LNCaP clone FGC (cell line): ENCODE data around the gene SMAD2.

Experiments
- DNase-seq: peaks from one replicate; pipeline ENCODE4 v3.0.0-alpha.2; 2011; ENCODE audit warnings: low read depth
- H3K4me3 ChIP-seq: 2 replicates; pipeline ENCODE4 v1.5.1; 2011; ENCODE audit warnings: mild to moderate bottlenecking, low read depth, low read length, control low read depth
- TF ChIP-seq, protein P1 (sequence below): IDR thresholded peaks from 2 replicates; pipeline ENCODE4 v1.5.1; 2012; ENCODE audit warnings: mild to moderate bottlenecking; ENCODE audit not compliant: control insufficient read depth, insufficient read depth; ENCODE audit errors: extremely low read depth

Gene SMAD2

DNA sequence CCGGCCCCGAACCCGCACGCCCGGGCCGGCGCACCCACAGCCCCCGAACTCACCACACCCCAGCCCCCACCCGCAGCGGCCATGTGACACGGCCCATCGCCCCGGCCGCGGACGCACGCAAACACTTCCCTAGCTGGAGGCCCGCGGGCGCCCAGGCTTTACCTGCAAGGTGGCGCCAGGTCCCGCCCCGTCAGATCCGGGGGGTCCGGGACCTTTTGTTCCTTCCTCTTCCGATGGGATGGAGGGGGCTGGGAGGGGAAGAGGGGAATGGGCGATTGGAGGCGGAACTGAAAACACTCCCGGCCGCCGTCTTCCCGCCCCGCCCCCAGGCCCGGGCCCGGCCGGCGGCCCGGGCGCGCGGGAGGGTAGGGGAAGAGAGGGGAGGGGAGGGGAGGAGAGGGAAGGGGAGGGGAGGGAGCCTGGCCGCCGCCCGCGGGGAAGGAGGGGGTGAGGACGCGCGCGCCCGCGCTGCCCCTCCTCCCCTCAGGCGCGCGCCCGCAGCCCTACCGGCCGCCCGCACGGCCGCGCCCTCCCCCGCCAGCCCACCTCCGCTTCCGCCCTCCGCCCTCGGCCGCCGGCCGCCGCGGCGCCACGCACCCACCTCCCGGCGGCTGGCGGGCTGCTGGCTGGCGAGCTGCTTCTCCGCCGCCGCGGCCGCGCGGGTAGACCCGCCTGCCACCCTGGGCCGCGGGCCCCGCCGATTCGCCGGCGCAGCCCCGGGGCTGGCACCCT lies at the start of gene SMAD2:
Gene SMAD2, minus strand, starts transcription at position 461 of the 732 bp plus-strand sequence. CDS start 33,903 bp downstream, outside the sequence.
- TF ChIP-seq, protein P1, sequence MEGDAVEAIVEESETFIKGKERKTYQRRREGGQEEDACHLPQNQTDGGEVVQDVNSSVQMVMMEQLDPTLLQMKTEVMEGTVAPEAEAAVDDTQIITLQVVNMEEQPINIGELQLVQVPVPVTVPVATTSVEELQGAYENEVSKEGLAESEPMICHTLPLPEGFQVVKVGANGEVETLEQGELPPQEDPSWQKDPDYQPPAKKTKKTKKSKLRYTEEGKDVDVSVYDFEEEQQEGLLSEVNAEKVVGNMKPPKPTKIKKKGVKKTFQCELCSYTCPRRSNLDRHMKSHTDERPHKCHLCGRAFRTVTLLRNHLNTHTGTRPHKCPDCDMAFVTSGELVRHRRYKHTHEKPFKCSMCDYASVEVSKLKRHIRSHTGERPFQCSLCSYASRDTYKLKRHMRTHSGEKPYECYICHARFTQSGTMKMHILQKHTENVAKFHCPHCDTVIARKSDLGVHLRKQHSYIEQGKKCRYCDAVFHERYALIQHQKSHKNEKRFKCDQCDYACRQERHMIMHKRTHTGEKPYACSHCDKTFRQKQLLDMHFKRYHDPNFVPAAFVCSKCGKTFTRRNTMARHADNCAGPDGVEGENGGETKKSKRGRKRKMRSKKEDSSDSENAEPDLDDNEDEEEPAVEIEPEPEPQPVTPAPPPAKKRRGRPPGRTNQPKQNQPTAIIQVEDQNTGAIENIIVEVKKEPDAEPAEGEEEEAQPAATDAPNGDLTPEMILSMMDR = no peak
- DNase-seq = peak; percentile 37
- peak within 1 kb of the TSS; percentile 81 for H3K4me3 ChIP-seq

DNA sequence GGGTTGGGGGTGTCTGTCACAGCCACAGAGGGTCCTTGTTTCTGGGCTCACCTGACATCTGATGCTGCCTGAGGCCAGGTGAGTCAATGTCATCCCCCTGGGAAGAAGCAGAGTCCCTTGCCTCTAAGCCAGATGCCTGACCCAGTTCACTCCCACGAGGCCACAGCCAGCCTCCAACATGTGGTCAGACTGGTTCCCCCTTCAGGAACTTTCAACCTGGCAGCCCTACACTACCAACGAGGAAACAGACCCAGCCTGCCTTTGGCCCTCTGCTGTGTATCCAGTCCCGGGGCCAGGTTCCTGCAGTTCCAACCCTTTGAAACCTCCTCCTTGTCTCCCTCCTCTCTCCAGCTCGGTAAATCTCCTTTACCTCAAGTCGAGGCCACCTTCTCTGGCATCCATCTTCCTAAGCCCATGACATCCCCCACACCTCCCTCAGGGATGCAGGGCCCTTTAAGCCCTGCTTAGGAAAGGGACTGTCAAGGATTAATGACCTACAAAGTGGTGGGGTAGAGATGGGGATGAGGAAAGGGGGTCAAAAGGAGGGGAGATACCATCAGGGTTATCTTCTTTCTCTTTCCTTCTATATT lies 49.2 kb upstream of the SMAD2 start:
- DNase-seq = peak; percentile 42
- TF ChIP-seq, protein P1 = no peak
- no peak overlapping the region for H3K4me3 ChIP-seq

GRCh38 chr18:47978603-47979002 lies 48.1 kb upstream of the SMAD2 start:
- TF ChIP-seq, protein P1 = no peak
- DNase-seq = no peak

DNA sequence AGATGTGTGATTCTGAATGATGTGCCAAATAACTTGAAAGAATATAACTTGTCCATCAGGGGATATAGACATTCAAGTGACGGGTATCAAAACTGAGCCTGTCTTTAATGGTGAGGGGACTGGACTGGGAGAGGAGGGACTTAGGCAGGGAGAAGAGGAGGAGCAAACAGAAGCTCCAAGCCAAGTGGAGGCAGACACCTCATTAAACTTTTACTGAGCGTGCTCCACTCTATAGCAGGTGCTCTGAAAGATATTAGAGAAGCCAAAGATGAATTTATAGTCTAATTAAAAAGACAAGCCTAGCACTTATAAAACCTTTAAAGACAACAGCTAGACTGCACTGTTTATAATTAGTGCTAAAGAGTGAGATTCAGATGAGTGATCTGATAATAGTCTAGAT lies 47.7 kb upstream of the SMAD2 start:
- no peak overlapping the region for H3K4me3 ChIP-seq
- peak; percentile 65 for DNase-seq
- TF ChIP-seq, protein P1 = no peak

More at GRCh38 chr18:47978603-47979002, 48.1 kb upstream of the SMAD2 start:
- H3K4me3 ChIP-seq = no peak overlapping the region

DNA sequence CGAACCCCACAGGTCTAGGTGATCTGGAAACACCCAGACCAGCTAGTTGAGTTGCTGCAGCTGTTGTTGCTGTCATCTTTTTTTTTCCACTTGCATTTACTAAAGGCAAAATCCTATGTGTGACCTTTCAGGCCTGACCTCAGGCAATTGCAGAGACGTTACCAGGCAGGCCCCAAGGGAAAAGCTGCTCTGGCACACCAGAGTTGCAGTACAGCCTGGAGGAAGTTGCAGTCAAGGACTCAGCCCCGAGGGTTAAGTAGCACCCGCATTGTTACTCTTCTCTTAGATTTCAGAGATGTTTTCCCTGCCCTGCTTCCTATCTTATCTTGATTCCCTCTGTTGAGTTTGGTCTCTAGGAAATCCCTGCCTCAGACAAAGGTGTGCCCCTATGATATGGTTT lies 45.2 kb upstream of the SMAD2 start:
- TF ChIP-seq, protein P1 = no peak

DNA sequence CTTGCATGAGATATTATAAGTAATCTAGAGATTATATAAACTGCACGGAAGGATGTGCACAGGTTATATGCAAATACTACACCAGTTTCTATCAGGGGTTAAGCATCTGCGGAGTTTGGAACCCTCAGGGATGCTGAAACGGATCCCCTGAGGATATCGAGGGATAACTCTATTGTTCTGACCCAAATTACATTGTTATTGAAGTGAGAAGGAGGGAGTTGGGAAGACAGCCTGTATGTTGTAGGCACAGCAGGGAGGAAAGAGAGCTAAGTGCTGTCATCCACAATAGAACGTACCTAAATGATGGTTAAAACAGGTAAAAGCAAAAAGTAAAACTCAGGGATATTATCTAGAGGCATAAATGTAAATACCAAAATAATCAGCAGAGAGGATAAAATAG lies 44.6 kb upstream of the SMAD2 start:
- TF ChIP-seq, protein P1 = no peak
- H3K4me3 ChIP-seq = no peak overlapping the region
- DNase-seq = no peak

More for the DNA sequence above, 45.2 kb upstream of the SMAD2 start:
- DNase-seq = no peak
- H3K4me3 ChIP-seq = no peak overlapping the region
